Effector memory CD8-positive, alpha-beta T cell (primary cell): ENCODE results near the gene CIAO2B.
A peak's percentile ranks its signal among the peaks of the same experiment; 100 is the strongest.

Experiments used
- ATAC-seq: fragments of 150-1000 bp; cut with Tn5 transposase; replicated peaks from 2 replicates; pipeline ENCODE4 v1.10.0; 2021; ENCODE audit warnings: mild to moderate bottlenecking, moderate library complexity
- DNase-seq, 3 experiments: peaks; one replicate each; pipeline ENCODE4 v3.0.0; 2021
- H3K27ac Mint-ChIP-seq, 2 donors: one replicate each; pipeline ENCODE4 v1.8.0; 2022; ENCODE audit warnings: mild to moderate bottlenecking in 2 of 2, mixed read lengths in 2 of 2, moderate library complexity in 2 of 2
- H3K27me3 Mint-ChIP-seq, 2 donors: one replicate each; pipeline ENCODE4 v1.8.0; 2022; ENCODE audit warnings: mixed read lengths in 2 of 2
- H3K36me3 Mint-ChIP-seq: one replicate; pipeline ENCODE4 v1.8.0; 2022; ENCODE audit warnings: mild to moderate bottlenecking, moderate library complexity, mixed read lengths; ENCODE audit not compliant: insufficient read depth
- H3K4me1 Mint-ChIP-seq, 2 donors: one replicate each; pipeline ENCODE4 v1.8.0; 2022; ENCODE audit warnings: low read depth in 2 of 2, mixed read lengths in 2 of 2
- H3K4me3 Mint-ChIP-seq, 2 donors: one replicate each; pipeline ENCODE4 v1.8.0; 2022; ENCODE audit warnings: mild to moderate bottlenecking in 2 of 2, mixed read lengths in 2 of 2, moderate library complexity in 2 of 2
- H3K9me3 Mint-ChIP-seq, 2 donors: one replicate each; pipeline ENCODE4 v1.8.0; 2022; ENCODE audit warnings: mixed read lengths in 2 of 2

Gene CIAO2B

GRCh38 chr16:66927918-66928649, 6.1 kb downstream of the CIAO2B start:
- Mint-ChIP-seq H3K4me1 (peaks cover 15 to 24% of the 10 kb centered on the region in 2 donors), H3K36me3 (peaks cover 16% of the 10 kb centered on the region), H3K27me3 (peaks cover 22 to 33% of the 10 kb centered on the region in 2 donors), H3K27ac (peak overlapping the region in 1 of 2 donors; percentile 49), H3K9me3 (no peaks in the 10 kb centered on the region), H3K4me3 (no peak overlapping the region)
- DNase-seq, result no peak
- no peak for ATAC-seq

GRCh38 chr16:66926961-66927436, 7.2 kb downstream of the CIAO2B start:
- no peak for DNase-seq
- ATAC-seq, result no peak
- H3K4me3 Mint-ChIP-seq, result no peak overlapping the region
- H3K4me1 Mint-ChIP-seq, result peaks cover 4 to 13% of the 10 kb centered on the region in 2 donors
- H3K27ac Mint-ChIP-seq, result no peak overlapping the region
- peaks cover 25 to 37% of the 10 kb centered on the region in 2 donors for H3K27me3 Mint-ChIP-seq
- peaks cover 9% of the 10 kb centered on the region for H3K36me3 Mint-ChIP-seq
- H3K9me3 Mint-ChIP-seq, result no peaks in the 10 kb centered on the region

- peaks cover 25 to 42% of the 10 kb centered on the region in 2 donors for H3K27me3 Mint-ChIP-seq
- H3K4me1 Mint-ChIP-seq, result peaks cover 0 to 11% of the 10 kb centered on the region in 2 donors
- DNase-seq (no peak), ATAC-seq (no peak)
- H3K36me3 Mint-ChIP-seq, result peaks cover 5% of the 10 kb centered on the region
- peak overlapping the region; percentile 68 to 75 for H3K4me3 Mint-ChIP-seq
- H3K27ac Mint-ChIP-seq, result peak overlapping the region in 1 of 2 donors; percentile 59
- no peaks in the 10 kb centered on the region for H3K9me3 Mint-ChIP-seq
These were observed 7.8 kb downstream of the CIAO2B start for GRCh38 chr16:66926171-66926947.

GRCh38 chr16:66925322-66925840, 8.8 kb downstream of the CIAO2B start, which contains the start of gene RRAD:
TSS of gene RRAD (minus strand) at chr16:66925535. CDS start at chr16:66925179, 356 bp downstream.
- H3K27ac Mint-ChIP-seq, result peak within 1 kb of the TSS in 1 of 2 donors; percentile 59
- peaks cover 25 to 47% of the 10 kb centered on the region in 2 donors for H3K27me3 Mint-ChIP-seq
- H3K9me3 Mint-ChIP-seq, result no peaks in the 10 kb centered on the region
- peak within 1 kb of the TSS; percentile 68 to 75 for H3K4me3 Mint-ChIP-seq
- H3K36me3 Mint-ChIP-seq, result peaks cover 2% of the 10 kb centered on the region
- H3K4me1 Mint-ChIP-seq, result peaks cover 0 to 11% of the 10 kb centered on the region in 2 donors
- peak; percentile 23 for ATAC-seq
- DNase-seq, result no peak

- no peaks in the 10 kb centered on the region for H3K36me3 Mint-ChIP-seq
- DNase-seq (peak; percentile 23 to 35 (median 31)), ATAC-seq (peak; percentile 84)
- peak overlapping the region; percentile 68 to 75 for H3K4me3 Mint-ChIP-seq
- H3K9me3 Mint-ChIP-seq, result no peaks in the 10 kb centered on the region
- no peak overlapping the region for H3K27ac Mint-ChIP-seq
- H3K4me1 Mint-ChIP-seq, result peaks cover 0 to 11% of the 10 kb centered on the region in 2 donors
- H3K27me3 Mint-ChIP-seq, result peaks cover 25 to 52% of the 10 kb centered on the region in 2 donors
These were observed 9.5 kb downstream of the CIAO2B start for GRCh38 chr16:66924527-66925321.

- no peak for DNase-seq
- H3K4me3 Mint-ChIP-seq, result no peak overlapping the region
- peaks cover 25 to 61% of the 10 kb centered on the region in 2 donors for H3K27me3 Mint-ChIP-seq
- H3K27ac Mint-ChIP-seq, result no peak overlapping the region
- H3K36me3 Mint-ChIP-seq, result no peaks in the 10 kb centered on the region
- peaks cover 0 to 11% of the 10 kb centered on the region in 2 donors for H3K4me1 Mint-ChIP-seq
- H3K9me3 Mint-ChIP-seq, result no peaks in the 10 kb centered on the region
- ATAC-seq, result no peak
These were observed 10.3 kb downstream of the CIAO2B start for GRCh38 chr16:66923866-66924265.

- H3K4me1 Mint-ChIP-seq, result peaks cover 0 to 11% of the 10 kb centered on the region in 2 donors
- H3K27me3 Mint-ChIP-seq, result peaks cover 25 to 67% of the 10 kb centered on the region in 2 donors
- H3K27ac Mint-ChIP-seq, result no peak overlapping the region
- no peaks in the 10 kb centered on the region for H3K9me3 Mint-ChIP-seq
- H3K4me3 Mint-ChIP-seq, result no peak overlapping the region
- DNase-seq (no peak), ATAC-seq (no peak)
- no peaks in the 10 kb centered on the region for H3K36me3 Mint-ChIP-seq
These were observed 10.9 kb downstream of the CIAO2B start for GRCh38 chr16:66923247-66923731.

- Mint-ChIP-seq H3K27ac (no peak overlapping the region), H3K27me3 (peaks cover 25 to 73% of the 10 kb centered on the region in 2 donors), H3K4me1 (peaks cover 0 to 9% of the 10 kb centered on the region in 2 donors), H3K9me3 (no peaks in the 10 kb centered on the region), H3K4me3 (no peak overlapping the region), H3K36me3 (no peaks in the 10 kb centered on the region)
- DNase-seq (no peak), ATAC-seq (no peak)
These were observed 12.3 kb downstream of the CIAO2B start for GRCh38 chr16:66921729-66922450.

- Mint-ChIP-seq H3K4me3 (no peak overlapping the region), H3K9me3 (no peaks in the 10 kb centered on the region), H3K27me3 (peaks cover 25 to 73% of the 10 kb centered on the region in 2 donors), H3K27ac (no peak overlapping the region), H3K36me3 (no peaks in the 10 kb centered on the region), H3K4me1 (peaks cover 0 to 9% of the 10 kb centered on the region in 2 donors)
- no peak for ATAC-seq
- no peak for DNase-seq
These were observed 13.1 kb downstream of the CIAO2B start for GRCh38 chr16:66920924-66921680.

GRCh38 chr16:66920299-66920590, 14.0 kb downstream of the CIAO2B start:
- Mint-ChIP-seq H3K36me3 (no peaks in the 10 kb centered on the region), H3K4me1 (peaks cover 0 to 2% of the 10 kb centered on the region in 2 donors), H3K27ac (no peak overlapping the region), H3K9me3 (no peaks in the 10 kb centered on the region), H3K4me3 (no peak overlapping the region), H3K27me3 (peaks cover 17 to 68% of the 10 kb centered on the region in 2 donors)
- DNase-seq, result no peak
- ATAC-seq, result no peak

GRCh38 chr16:66919569-66920298, 14.5 kb downstream of the CIAO2B start:
- Mint-ChIP-seq H3K4me1 (peaks cover 0 to 2% of the 10 kb centered on the region in 2 donors), H3K27ac (no peak overlapping the region)

More at GRCh38 chr16:66919569-66920298, 14.5 kb downstream of the CIAO2B start:
- H3K27me3 Mint-ChIP-seq, result peaks cover 16 to 63% of the 10 kb centered on the region in 2 donors
- no peaks in the 10 kb centered on the region for H3K36me3 Mint-ChIP-seq
- ATAC-seq, result no peak
- no peak for DNase-seq
- H3K9me3 Mint-ChIP-seq, result no peaks in the 10 kb centered on the region
- H3K4me3 Mint-ChIP-seq, result no peak overlapping the region
